CD4-positive, CD25-positive, alpha-beta regulatory T cell (primary cell): ENCODE data around the gene COX5B. TPM values are rescaled to one million over a fixed set of nuclear protein-coding genes. Genes with fewer than 3 reads are reported as not detected.

Experiments used
- ATAC-seq, 2 donors: fragments of 150-1000 bp; cut with Tn5 transposase; one replicate each; pipeline ENCODE4 v1.10.0; 2021; ENCODE audit warnings: low read depth in 2 of 2, moderate number of reproducible peaks in 2 of 2, moderate library complexity in 1 of 2
- DNase-seq, 3 donors: peaks; one replicate each; pipeline versions ENCODE4 v3.0.0 to v3.0.0-alpha.2; 2012 to 2022; ENCODE audit warnings: mixed read lengths in 1 of 3
- H3K27ac ChIP-seq: one replicate; pipeline ENCODE4 v1.7.0; 2013; ENCODE audit warnings: mild to moderate bottlenecking, low read length; ENCODE audit not compliant: insufficient read depth, poor library complexity, severe bottlenecking
- H3K27me3 ChIP-seq: one replicate; pipeline ENCODE4 v1.7.0; 2013; ENCODE audit warnings: low read length; ENCODE audit not compliant: control insufficient read depth, insufficient read depth
- H3K36me3 ChIP-seq: one replicate; pipeline ENCODE4 v1.7.0; 2013; ENCODE audit warnings: mild to moderate bottlenecking, low read length, moderate library complexity; ENCODE audit not compliant: control insufficient read depth, insufficient read depth
- H3K4me1 ChIP-seq: 2 replicates; pipeline ENCODE4 v1.7.0; 2013; ENCODE audit warnings: mild to moderate bottlenecking, low read length; ENCODE audit not compliant: insufficient read depth, control insufficient read depth, poor library complexity, severe bottlenecking
- H3K4me3 ChIP-seq: one replicate; pipeline ENCODE4 v1.7.0; 2013; ENCODE audit warnings: low read depth, mild to moderate bottlenecking, low read length, moderate library complexity
- H3K9me3 ChIP-seq, 2 experiments: 1 replicate in 1 of 2; 2 replicates in 1 of 2; pipeline ENCODE4 v1.7.0; 2013; ENCODE audit warnings: low read length in 2 of 2, mild to moderate bottlenecking in 1 of 2, moderate library complexity in 1 of 2; ENCODE audit not compliant: control insufficient read depth in 2 of 2
- H3K27ac Mint-ChIP-seq, 3 donors: one replicate each; pipeline ENCODE4 v1.8.0; 2020 to 2022; ENCODE audit warnings: mild to moderate bottlenecking in 3 of 3, mixed read lengths in 3 of 3, moderate library complexity in 2 of 3
- H3K27me3 Mint-ChIP-seq: one replicate; pipeline ENCODE4 v1.8.0; 2022; ENCODE audit warnings: mild to moderate bottlenecking, mixed read lengths
- H3K36me3 Mint-ChIP-seq: one replicate; pipeline ENCODE4 v1.8.0; 2020; ENCODE audit warnings: mixed read lengths
- H3K4me1 Mint-ChIP-seq, 4 donors: one replicate each; pipeline ENCODE4 v1.8.0; 2020 to 2022; ENCODE audit warnings: mixed read lengths in 4 of 4, mild to moderate bottlenecking in 1 of 4
- H3K4me3 Mint-ChIP-seq, 4 donors: one replicate each; pipeline ENCODE4 v1.8.0; 2020 to 2022; ENCODE audit warnings: mild to moderate bottlenecking in 4 of 4, mixed read lengths in 4 of 4, moderate library complexity in 3 of 4
- H3K9me3 Mint-ChIP-seq, 7 donors: one replicate each; pipeline ENCODE4 v1.8.0; 2020 to 2022; ENCODE audit warnings: mixed read lengths in 7 of 7, mild to moderate bottlenecking in 3 of 7, moderate library complexity in 2 of 7
- polyA plus RNA-seq, 4 donors: library from polyadenylated mRNA; unstranded; fragments of 300-500 nt; fragmentation: Illumina TruSeq; gene quantifications; one replicate each; pipeline ENCODE4 v1.2.3, GENCODE V29; 2021
- total RNA-seq: library from RNA; stranded (reverse); gene quantifications from one replicate; pipeline ENCODE4 v1.2.3, GENCODE V29; 2022

COX5B gene
- total and polyA plus RNA-seq, 5 donors from 2014 or later = 147 to 538 (median 402) TPM

DNA sequence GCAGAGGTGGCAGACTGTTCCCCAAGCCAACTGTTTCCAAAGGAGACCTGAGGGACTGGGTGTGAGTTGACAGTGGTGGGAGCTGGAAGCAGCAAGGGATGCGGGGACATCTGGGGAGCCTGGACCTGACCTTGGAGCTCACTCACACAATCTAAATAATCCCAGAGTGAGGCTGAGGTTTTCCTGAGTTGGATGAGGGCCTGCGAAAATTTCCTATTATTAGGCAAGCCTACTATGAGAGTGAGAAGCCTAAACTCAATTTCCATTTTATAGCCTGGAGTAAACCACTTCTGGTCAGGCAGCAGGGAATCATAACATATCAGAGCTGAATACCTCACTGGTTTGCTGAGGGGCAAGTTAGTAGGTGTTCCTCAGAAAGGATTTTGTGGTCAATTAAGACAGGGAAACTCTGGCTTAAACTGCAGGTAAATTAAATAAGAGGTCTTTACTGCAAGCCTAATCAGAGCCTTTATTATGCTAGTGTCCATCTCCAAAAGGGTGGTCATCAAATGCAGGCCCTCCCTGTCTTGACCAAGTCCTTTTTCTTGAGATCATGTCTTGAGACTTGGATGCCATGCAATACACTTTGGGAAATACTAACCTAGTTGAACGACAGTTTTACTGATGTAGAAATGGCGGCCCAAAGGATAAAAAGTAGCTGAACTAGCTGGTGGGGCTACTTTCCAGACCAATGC is 1.7 kb upstream of the COX5B start:
- H3K27ac ChIP-seq = no peak overlapping the region
- H3K4me3 Mint-ChIP-seq = peak overlapping the region in 3 of 4 donors; percentile 15 to 88 (median 77)
- H3K9me3 ChIP-seq = no peaks in the 10 kb centered on the region
- H3K9me3 Mint-ChIP-seq = no peaks in the 10 kb centered on the region
- H3K27me3 Mint-ChIP-seq = peaks cover 15% of the 10 kb centered on the region
- no peak overlapping the region for H3K27ac Mint-ChIP-seq
- H3K4me1 ChIP-seq = peaks cover 26% of the 10 kb centered on the region
- ATAC-seq = no peak
- H3K27me3 ChIP-seq = peaks cover 2% of the 10 kb centered on the region
- DNase-seq = no peak
- H3K36me3 ChIP-seq = peaks cover 21% of the 10 kb centered on the region
- H3K36me3 Mint-ChIP-seq = peaks cover 10% of the 10 kb centered on the region
- H3K4me1 Mint-ChIP-seq = peaks cover 0 to 31% (median 20%) of the 10 kb centered on the region in 4 donors
- H3K4me3 ChIP-seq = no peak overlapping the region

DNA sequence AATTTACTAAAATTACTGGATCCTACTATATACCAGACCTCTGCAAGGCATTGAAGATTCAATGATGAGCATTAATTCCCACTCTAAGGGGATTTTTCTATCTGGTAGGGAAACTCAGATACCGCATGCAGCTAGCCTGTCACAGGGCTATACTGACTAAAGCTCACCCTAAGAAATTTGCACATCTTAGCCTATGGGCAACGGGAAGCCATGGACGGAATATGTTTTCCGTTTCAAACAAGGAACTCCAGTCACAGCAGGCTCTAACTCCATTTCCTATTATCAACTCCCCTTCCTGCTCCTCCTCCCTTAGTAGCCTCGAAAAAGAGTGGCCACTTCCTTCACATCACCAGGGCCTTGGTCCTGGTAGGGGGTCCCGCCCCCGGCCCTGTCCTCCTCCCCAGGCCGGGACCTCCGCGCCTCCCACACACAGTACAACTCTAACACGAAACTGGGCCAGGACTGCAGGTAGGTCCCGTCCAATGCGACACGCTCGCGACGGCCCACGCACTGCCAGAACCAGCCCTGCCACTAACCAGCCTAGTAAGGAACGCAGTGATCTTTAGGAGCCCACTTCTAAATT is 659 bp upstream of the COX5B start:
- Histone ChIP-seq H3K4me1 (peaks cover 26% of the 10 kb centered on the region), H3K27ac (peak overlapping the region; percentile 88), H3K36me3 (peaks cover 23% of the 10 kb centered on the region), H3K27me3 (no peaks in the 10 kb centered on the region), H3K9me3 (no peaks in the 10 kb centered on the region), H3K4me3 (peak overlapping the region; percentile 91)
- ATAC-seq (peak; percentile 34 to 36), DNase-seq (no peak)
- H3K4me3 Mint-ChIP-seq = peak overlapping the region; percentile 88 to 96 (median 92)
- no peaks in the 10 kb centered on the region for H3K9me3 Mint-ChIP-seq
- H3K36me3 Mint-ChIP-seq = peaks cover 18% of the 10 kb centered on the region
- H3K4me1 Mint-ChIP-seq = peaks cover 0 to 36% (median 20%) of the 10 kb centered on the region in 4 donors
- peaks cover 8% of the 10 kb centered on the region for H3K27me3 Mint-ChIP-seq
- peak overlapping the region; percentile 97 to 100 (median 98) for H3K27ac Mint-ChIP-seq

DNA sequence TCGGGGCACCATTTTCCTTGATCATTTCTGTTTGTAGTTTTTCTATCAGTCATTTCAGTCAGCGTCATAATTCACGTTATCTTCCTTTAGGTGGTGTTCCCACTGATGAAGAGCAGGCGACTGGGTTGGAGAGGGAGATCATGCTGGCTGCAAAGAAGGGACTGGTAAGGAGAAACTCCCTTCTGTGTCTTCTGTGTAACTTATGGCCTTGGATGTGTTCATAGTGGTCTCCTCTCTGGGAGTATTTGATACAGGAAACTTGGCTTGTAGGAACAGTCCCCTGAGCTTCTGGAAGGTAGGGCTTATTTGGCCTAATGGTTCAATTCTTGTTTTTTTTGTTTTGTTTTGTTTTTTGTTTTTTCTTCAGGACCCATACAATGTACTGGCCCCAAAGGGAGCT is 1.1 kb downstream of the COX5B start:
- ATAC-seq (no peak), DNase-seq (no peak)
- Histone ChIP-seq H3K9me3 (no peaks in the 10 kb centered on the region), H3K27ac (peak overlapping the region; percentile 88), H3K36me3 (peaks cover 27% of the 10 kb centered on the region), H3K4me1 (peaks cover 26% of the 10 kb centered on the region), H3K4me3 (peak overlapping the region; percentile 63), H3K27me3 (no peaks in the 10 kb centered on the region)
- Mint-ChIP-seq H3K27me3 (peaks cover 2% of the 10 kb centered on the region), H3K27ac (peak overlapping the region; percentile 80 to 100 (median 98)), H3K4me1 (peaks cover 5 to 36% (median 21%) of the 10 kb centered on the region in 4 donors), H3K9me3 (no peaks in the 10 kb centered on the region), H3K4me3 (peak overlapping the region; percentile 88 to 96 (median 92)), H3K36me3 (peaks cover 21% of the 10 kb centered on the region)

DNA sequence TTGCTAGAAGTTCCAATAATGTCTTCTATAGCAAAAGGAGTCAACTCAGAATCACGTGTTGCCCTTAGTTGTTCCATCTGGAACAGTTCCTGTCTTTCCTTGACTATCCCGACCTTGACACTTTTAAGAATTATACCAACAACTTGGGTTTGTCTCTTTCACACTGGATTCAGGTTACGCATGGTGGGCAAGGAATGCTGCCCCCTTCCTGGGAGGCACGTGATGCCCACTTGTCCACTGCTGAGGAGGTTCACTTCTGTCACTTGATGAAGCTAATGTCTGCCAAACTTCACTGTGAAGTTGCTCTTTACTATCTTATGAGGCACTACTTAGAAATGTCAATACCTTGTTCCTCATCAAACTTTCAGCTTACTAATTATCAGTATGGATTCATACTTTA is 5.3 kb downstream of the COX5B start:
- ATAC-seq = no peak
- peaks cover 16% of the 10 kb centered on the region for H3K4me1 ChIP-seq
- H3K27me3 ChIP-seq = no peaks in the 10 kb centered on the region
- peak overlapping the region in 2 of 4 donors; percentile 14 to 60 for H3K4me3 Mint-ChIP-seq
- H3K27ac ChIP-seq = no peak overlapping the region
- H3K9me3 Mint-ChIP-seq = peaks cover 0 to 4% (median 0%) of the 10 kb centered on the region in 7 donors
- DNase-seq = no peak
- H3K36me3 Mint-ChIP-seq = peaks cover 33% of the 10 kb centered on the region
- H3K27ac Mint-ChIP-seq = peak overlapping the region in 1 of 3 donors; percentile 79
- H3K4me1 Mint-ChIP-seq = peaks cover 10 to 33% (median 24%) of the 10 kb centered on the region in 4 donors
- H3K4me3 ChIP-seq = no peak overlapping the region
- peaks cover 32% of the 10 kb centered on the region for H3K36me3 ChIP-seq
- H3K9me3 ChIP-seq = no peaks in the 10 kb centered on the region
- no peaks in the 10 kb centered on the region for H3K27me3 Mint-ChIP-seq

DNA sequence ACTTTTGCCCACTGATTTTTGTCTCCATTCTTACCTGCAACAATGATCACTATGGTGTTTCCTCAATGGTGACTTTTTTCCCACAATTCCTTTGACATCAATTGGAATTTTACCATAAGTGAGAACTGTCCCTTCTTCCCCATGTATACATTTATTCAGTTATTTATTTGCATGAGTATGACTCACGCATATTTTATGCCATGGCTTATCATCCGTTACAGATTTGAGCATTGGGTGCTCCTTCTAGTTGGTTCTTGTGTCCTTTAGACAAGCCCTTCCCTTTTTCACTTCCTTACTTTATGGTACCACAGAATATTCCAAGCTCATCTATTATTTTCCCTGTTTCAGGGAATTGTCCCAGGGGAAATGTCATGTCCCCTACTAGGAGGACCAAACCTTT is 7.6 kb downstream of the COX5B start:
- no peaks in the 10 kb centered on the region for H3K27me3 ChIP-seq
- no peaks in the 10 kb centered on the region for H3K27me3 Mint-ChIP-seq
- H3K9me3 ChIP-seq = no peaks in the 10 kb centered on the region
- H3K4me1 ChIP-seq = no peaks in the 10 kb centered on the region
- H3K36me3 Mint-ChIP-seq = peaks cover 35% of the 10 kb centered on the region
- H3K4me1 Mint-ChIP-seq = peaks cover 9 to 15% (median 10%) of the 10 kb centered on the region in 4 donors
- H3K9me3 Mint-ChIP-seq = peaks cover 0 to 4% (median 0%) of the 10 kb centered on the region in 7 donors
- H3K27ac Mint-ChIP-seq = no peak overlapping the region
- no peak overlapping the region for H3K4me3 ChIP-seq
- H3K27ac ChIP-seq = peak overlapping the region; percentile 14
- H3K4me3 Mint-ChIP-seq = peak overlapping the region in 2 of 4 donors; percentile 4 to 52
- ATAC-seq (no peak), DNase-seq (no peak)
- H3K36me3 ChIP-seq = peaks cover 40% of the 10 kb centered on the region

DNA sequence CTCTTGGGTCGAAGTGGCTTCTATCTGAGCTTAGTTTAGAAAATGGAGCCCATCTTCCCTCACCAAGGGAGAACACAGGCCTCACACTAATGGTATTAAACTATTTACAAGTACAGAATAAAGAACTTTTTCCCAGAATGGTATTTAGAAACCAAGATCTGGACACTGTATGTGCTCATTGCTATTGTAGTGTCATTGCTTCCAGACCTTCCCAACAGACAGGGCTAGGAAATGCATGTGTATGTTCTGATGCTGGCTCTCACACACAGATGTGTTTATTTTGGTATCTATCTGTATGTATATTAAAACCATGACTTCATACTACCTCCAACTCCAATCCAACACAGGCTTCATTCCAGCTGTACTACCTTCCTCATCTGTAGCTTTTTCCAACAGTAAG is 8.0 kb downstream of the COX5B start:
- no peaks in the 10 kb centered on the region for H3K27me3 ChIP-seq
- peak overlapping the region; percentile 14 for H3K27ac ChIP-seq
- no peak for DNase-seq
- Mint-ChIP-seq H3K4me3 (peak overlapping the region in 1 of 4 donors; percentile 52), H3K4me1 (peaks cover 7 to 13% (median 10%) of the 10 kb centered on the region in 4 donors), H3K9me3 (peaks cover 0 to 4% (median 0%) of the 10 kb centered on the region in 7 donors), H3K27me3 (no peaks in the 10 kb centered on the region), H3K36me3 (peaks cover 35% of the 10 kb centered on the region), H3K27ac (peak overlapping the region in 1 of 3 donors; percentile 63)
- H3K36me3 ChIP-seq = peaks cover 40% of the 10 kb centered on the region
- no peak overlapping the region for H3K4me3 ChIP-seq
- H3K4me1 ChIP-seq = no peaks in the 10 kb centered on the region
- no peak for ATAC-seq
- no peaks in the 10 kb centered on the region for H3K9me3 ChIP-seq

DNA sequence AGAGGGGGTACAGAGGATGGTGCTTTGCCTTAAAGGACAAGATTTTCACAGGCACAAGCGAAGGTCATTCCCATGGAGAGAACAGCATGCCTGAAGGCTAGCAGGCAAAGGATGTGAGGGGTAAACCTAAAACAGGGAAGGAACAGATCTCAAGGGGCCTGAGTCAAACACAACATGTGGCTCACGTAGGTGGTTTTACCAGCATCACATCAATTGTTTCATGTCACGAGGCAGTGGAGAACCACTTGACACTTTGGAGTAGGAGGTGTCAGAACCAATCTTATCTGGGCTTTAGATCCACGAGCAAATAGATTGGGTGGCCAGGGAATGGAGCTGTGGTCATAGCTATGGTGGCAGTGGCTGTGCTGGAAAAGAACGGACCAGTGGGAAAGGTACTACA is 8.4 kb downstream of the COX5B start:
- no peak overlapping the region for H3K27ac ChIP-seq
- H3K4me1 ChIP-seq = no peaks in the 10 kb centered on the region
- H3K4me1 Mint-ChIP-seq = peaks cover 4 to 13% (median 10%) of the 10 kb centered on the region in 4 donors
- peak overlapping the region in 2 of 3 donors; percentile 47 to 63 for H3K27ac Mint-ChIP-seq
- peaks cover 32% of the 10 kb centered on the region for H3K36me3 Mint-ChIP-seq
- no peak for DNase-seq
- no peak overlapping the region for H3K4me3 Mint-ChIP-seq
- H3K9me3 ChIP-seq = no peaks in the 10 kb centered on the region
- peaks cover 0 to 4% (median 0%) of the 10 kb centered on the region in 7 donors for H3K9me3 Mint-ChIP-seq
- H3K27me3 ChIP-seq = no peaks in the 10 kb centered on the region
- H3K4me3 ChIP-seq = no peak overlapping the region
- ATAC-seq = no peak
- no peaks in the 10 kb centered on the region for H3K27me3 Mint-ChIP-seq
- H3K36me3 ChIP-seq = peaks cover 35% of the 10 kb centered on the region
